Measurements from ENCODE around the gene GMPS.

Gene GMPS

DNA sequence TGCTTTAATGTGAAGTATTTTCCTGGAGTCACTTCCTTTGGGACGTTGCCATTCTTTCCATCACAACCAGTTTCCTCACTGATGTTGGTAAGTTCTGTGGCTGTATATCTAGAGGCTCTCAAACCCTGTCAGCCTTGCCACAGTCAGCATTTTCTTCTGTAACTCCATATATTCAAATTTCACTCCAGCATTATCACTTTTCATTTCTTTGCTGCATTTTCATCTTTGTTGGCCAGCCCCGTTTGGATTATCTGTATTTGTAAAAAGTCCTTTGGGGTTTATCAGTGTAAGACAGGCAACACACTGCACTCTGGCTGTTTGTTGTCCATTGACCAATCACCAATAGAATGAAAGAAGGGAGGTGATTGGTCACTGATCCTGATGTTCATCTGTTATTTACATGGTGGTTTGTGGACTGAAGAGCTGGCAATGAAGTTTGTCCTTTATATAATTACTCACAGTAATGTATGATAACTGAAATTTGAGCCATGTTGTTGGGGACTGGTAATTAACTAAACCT is 20.3 kb downstream of the GMPS start:
- no peaks in the 10 kb centered on the region for H3K9me3 ChIP-seq (ENCODE audit: control insufficient read depth in 2 of 2, low read length in 2 of 2)
- H3K4me1 ChIP-seq (ENCODE audit: control insufficient read depth in 2 of 2, insufficient read depth in 2 of 2, low read length in 2 of 2): no peaks in the 10 kb centered on the region
- H3K27ac ChIP-seq (ENCODE audit: low read depth in 2 of 2, low read length in 2 of 2): no peak overlapping the region
- peaks cover 0 to 4% of the 10 kb centered on the region in 2 donors for H3K36me3 ChIP-seq (ENCODE audit: control insufficient read depth in 2 of 2, insufficient read depth in 2 of 2, low read length in 2 of 2)
- no peak overlapping the region for H3K4me3 ChIP-seq (ENCODE audit: low read length in 2 of 2)
- H3K27me3 ChIP-seq (ENCODE audit: control insufficient read depth in 2 of 2, insufficient read depth in 2 of 2, low read length in 2 of 2): no peaks in the 10 kb centered on the region
- H3K9ac ChIP-seq (ENCODE audit: low read depth in 1 of 2, low read length in 2 of 2): no peak overlapping the region

DNA sequence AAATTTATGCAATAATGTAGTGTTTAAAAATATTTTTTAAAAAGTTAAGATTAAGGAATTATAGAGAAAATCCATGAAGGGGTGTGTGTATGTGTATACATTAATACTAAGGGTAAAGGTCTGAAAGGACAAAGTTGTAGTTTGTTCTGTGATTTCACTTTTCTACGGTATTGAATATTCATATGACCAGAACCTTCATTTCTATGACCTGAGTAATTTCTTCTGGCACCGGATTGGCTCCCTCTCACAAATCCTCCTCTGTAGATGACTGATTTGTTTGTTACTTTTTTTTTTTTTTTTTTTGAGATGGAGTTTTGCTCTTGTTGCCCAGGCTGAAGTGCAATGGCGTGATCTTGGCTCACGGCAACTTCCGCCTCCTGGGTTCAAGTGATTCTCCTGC is 20.9 kb downstream of the GMPS start:
- H3K4me1 ChIP-seq (ENCODE audit: control insufficient read depth in 2 of 2, insufficient read depth in 2 of 2, low read length in 2 of 2): no peaks in the 10 kb centered on the region
- no peaks in the 10 kb centered on the region for H3K27me3 ChIP-seq (ENCODE audit: control insufficient read depth in 2 of 2, insufficient read depth in 2 of 2, low read length in 2 of 2)
- no peak overlapping the region for H3K9ac ChIP-seq (ENCODE audit: low read depth in 1 of 2, low read length in 2 of 2)
- H3K9me3 ChIP-seq (ENCODE audit: control insufficient read depth in 2 of 2, low read length in 2 of 2): no peaks in the 10 kb centered on the region
- H3K36me3 ChIP-seq (ENCODE audit: control insufficient read depth in 2 of 2, insufficient read depth in 2 of 2, low read length in 2 of 2): peaks cover 0 to 4% of the 10 kb centered on the region in 2 donors
- H3K4me3 ChIP-seq (ENCODE audit: low read length in 2 of 2): no peak overlapping the region
- no peak overlapping the region for H3K27ac ChIP-seq (ENCODE audit: low read depth in 2 of 2, low read length in 2 of 2)

DNA sequence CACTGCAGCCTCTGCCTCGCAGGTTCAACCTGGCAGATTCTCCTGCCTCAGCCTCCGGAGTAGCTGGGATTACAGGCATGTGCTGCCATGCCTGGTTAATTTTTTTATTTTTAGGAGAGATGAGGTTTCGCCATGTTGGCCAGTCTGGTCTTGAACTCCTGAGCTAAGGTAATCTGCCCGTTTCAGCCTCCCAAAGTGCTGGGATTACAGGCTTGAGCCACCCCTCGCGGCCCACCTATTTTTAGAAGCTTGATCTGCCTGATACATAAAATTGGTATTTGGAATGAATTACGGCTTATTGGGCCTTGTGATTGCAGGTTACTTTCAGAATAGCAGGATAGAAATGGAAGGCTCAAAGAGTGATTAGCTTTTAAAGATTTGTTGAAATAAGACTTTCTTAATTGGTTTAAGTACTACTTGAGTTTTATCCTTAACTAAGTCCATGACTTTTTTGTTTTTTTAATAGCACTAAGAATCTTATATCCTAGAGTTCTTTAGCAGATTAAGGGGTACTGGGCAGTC is 25.0 kb downstream of the GMPS start:
- H3K9me3 ChIP-seq (ENCODE audit: control insufficient read depth in 2 of 2, low read length in 2 of 2): no peaks in the 10 kb centered on the region
- H3K4me1 ChIP-seq (ENCODE audit: control insufficient read depth in 2 of 2, insufficient read depth in 2 of 2, low read length in 2 of 2): no peaks in the 10 kb centered on the region
- H3K9ac ChIP-seq (ENCODE audit: low read depth in 1 of 2, low read length in 2 of 2): no peak overlapping the region
- no peak overlapping the region for H3K27ac ChIP-seq (ENCODE audit: low read depth in 2 of 2, low read length in 2 of 2)
- H3K27me3 ChIP-seq (ENCODE audit: control insufficient read depth in 2 of 2, insufficient read depth in 2 of 2, low read length in 2 of 2): no peaks in the 10 kb centered on the region
- peaks cover 20 to 25% of the 10 kb centered on the region in 2 donors for H3K36me3 ChIP-seq (ENCODE audit: control insufficient read depth in 2 of 2, insufficient read depth in 2 of 2, low read length in 2 of 2)
- H3K4me3 ChIP-seq (ENCODE audit: low read length in 2 of 2): no peak overlapping the region

DNA sequence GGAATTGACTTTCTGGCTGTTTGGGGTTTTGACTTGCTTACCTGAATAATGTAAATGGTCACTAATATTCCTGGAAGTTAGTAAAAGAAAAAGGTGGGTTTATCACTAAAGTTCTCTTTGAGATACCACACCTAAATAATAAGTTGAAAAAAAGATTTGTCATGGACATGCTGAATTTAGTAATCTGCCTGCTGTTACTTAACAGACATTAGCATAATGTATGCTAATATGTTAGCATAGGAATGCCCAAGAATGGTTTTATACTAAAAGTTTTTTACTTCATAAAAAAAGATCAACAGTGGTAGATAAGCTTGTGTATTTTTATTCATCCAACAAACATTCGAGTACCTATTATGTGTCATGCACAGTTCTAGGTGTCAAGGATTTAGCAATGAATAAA is 36.5 kb downstream of the GMPS start:
- Histone ChIP-seq H3K27me3 (ENCODE audit: control insufficient read depth in 2 of 2, insufficient read depth in 2 of 2, low read length in 2 of 2) (no peaks in the 10 kb centered on the region), H3K4me3 (ENCODE audit: low read length in 2 of 2) (no peak overlapping the region), H3K36me3 (ENCODE audit: control insufficient read depth in 2 of 2, insufficient read depth in 2 of 2, low read length in 2 of 2) (peaks cover 9 to 13% of the 10 kb centered on the region in 2 donors)

DNA sequence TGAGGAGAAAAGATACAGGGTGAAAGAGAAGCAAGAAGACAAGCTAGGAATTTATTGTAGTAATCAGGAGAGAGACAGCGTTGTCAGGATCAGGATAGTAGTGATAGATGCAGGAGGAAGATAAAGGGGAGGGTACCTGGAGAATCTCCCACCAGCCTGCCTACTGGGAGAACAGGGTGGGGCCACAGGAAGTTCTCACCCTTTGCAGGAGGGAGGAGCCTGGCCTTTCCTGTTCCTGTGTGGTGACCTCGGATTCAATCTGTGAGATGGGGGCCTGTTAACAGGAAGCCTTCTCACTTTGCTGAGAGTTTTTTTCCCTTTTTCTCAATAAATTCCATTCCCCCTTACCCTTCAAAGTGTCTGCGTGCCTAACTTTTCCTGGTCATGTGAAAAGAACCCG is 37.6 kb downstream of the GMPS start:
- Histone ChIP-seq H3K4me3 (ENCODE audit: low read length in 2 of 2) (no peak overlapping the region), H3K4me1 (ENCODE audit: control insufficient read depth in 2 of 2, insufficient read depth in 2 of 2, low read length in 2 of 2) (no peaks in the 10 kb centered on the region), H3K9me3 (ENCODE audit: control insufficient read depth in 2 of 2, low read length in 2 of 2) (no peaks in the 10 kb centered on the region), H3K27ac (ENCODE audit: low read depth in 2 of 2, low read length in 2 of 2) (no peak overlapping the region), H3K27me3 (ENCODE audit: control insufficient read depth in 2 of 2, insufficient read depth in 2 of 2, low read length in 2 of 2) (no peaks in the 10 kb centered on the region), H3K36me3 (ENCODE audit: control insufficient read depth in 2 of 2, insufficient read depth in 2 of 2, low read length in 2 of 2) (peaks cover 11 to 15% of the 10 kb centered on the region in 2 donors), H3K9ac (ENCODE audit: low read depth in 1 of 2, low read length in 2 of 2) (no peak overlapping the region)

More for the DNA sequence above, 36.5 kb downstream of the GMPS start:
- Histone ChIP-seq H3K27ac (ENCODE audit: low read depth in 2 of 2, low read length in 2 of 2) (no peak overlapping the region), H3K4me1 (ENCODE audit: control insufficient read depth in 2 of 2, insufficient read depth in 2 of 2, low read length in 2 of 2) (no peaks in the 10 kb centered on the region), H3K9me3 (ENCODE audit: control insufficient read depth in 2 of 2, low read length in 2 of 2) (no peaks in the 10 kb centered on the region), H3K9ac (ENCODE audit: low read depth in 1 of 2, low read length in 2 of 2) (no peak overlapping the region)

DNA sequence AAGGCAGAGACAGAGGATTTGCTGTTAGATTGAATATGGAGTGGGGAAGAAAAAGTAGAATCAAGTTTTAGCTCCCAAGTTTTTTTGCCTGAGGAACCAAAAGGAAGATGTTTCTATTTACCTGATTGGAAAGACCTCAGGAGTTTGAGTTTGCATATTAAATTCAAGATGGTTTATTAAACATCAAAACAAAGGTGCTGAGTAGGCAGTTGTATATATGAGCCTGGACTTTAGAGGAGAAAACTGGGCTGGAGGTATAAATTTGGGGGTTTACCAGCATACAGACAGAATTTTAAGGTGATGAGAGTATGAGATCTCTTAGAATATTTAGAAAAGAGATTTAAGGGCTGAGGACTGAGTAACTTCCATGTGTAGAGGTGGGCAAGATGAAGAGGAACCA is 38.2 kb downstream of the GMPS start:
- Histone ChIP-seq H3K36me3 (ENCODE audit: control insufficient read depth in 2 of 2, insufficient read depth in 2 of 2, low read length in 2 of 2) (peaks cover 9 to 15% of the 10 kb centered on the region in 2 donors), H3K4me1 (ENCODE audit: control insufficient read depth in 2 of 2, insufficient read depth in 2 of 2, low read length in 2 of 2) (no peaks in the 10 kb centered on the region), H3K27ac (ENCODE audit: low read depth in 2 of 2, low read length in 2 of 2) (no peak overlapping the region), H3K27me3 (ENCODE audit: control insufficient read depth in 2 of 2, insufficient read depth in 2 of 2, low read length in 2 of 2) (no peaks in the 10 kb centered on the region), H3K9me3 (ENCODE audit: control insufficient read depth in 2 of 2, low read length in 2 of 2) (no peaks in the 10 kb centered on the region), H3K4me3 (ENCODE audit: low read length in 2 of 2) (no peak overlapping the region), H3K9ac (ENCODE audit: low read depth in 1 of 2, low read length in 2 of 2) (no peak overlapping the region)

DNA sequence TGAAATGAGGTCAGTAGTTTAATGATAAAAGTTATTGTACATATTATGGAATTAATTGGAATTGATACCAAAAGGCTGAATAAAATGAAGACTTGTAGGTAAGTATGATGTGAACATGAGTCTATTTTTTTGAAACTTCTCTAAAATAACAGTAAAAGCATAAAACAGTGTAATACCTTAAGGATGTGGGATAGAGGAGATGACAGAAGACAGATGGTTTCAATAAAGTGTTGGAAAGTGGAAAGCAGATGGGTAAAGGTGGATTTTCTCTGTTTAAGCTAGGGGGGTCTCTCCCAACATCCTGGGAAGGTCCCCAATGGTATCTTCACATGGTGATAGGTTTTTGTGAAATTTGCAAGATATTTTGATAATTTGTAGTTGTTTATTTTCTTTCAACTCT is 41.6 kb downstream of the GMPS start:
- Histone ChIP-seq H3K36me3 (ENCODE audit: control insufficient read depth in 2 of 2, insufficient read depth in 2 of 2, low read length in 2 of 2) (peaks cover 19 to 25% of the 10 kb centered on the region in 2 donors), H3K27me3 (ENCODE audit: control insufficient read depth in 2 of 2, insufficient read depth in 2 of 2, low read length in 2 of 2) (no peaks in the 10 kb centered on the region)

DNA sequence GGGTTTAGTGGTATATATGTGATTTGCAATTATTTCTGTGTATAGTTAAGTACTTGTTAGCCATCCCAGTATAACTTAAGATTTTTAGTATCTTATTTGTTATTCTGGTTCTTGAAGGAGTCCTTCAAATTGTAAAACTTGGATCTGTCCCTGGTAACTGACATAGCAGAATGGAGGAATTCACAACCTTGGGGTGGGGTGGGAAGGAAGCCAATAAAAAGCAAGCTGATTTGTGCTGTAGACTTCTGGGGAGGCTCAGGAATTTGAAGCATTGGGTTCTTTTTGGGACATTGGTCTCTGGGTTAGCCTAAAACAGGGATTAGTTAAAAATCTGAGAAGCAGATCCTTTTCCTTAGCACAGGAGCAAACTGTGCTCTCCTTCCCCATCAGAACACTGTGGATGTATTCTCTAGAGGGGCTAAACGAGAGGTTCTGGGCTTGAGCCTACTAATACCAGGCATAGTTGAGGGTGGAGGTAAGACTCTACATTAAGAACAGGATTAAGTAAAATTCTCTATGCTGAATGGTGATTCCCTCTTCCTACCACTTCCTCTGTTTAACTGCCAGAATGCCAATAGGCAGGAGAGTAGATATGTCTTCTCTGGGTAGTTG is 42.2 kb downstream of the GMPS start:
- no peaks in the 10 kb centered on the region for H3K9me3 ChIP-seq (ENCODE audit: control insufficient read depth in 2 of 2, low read length in 2 of 2)
- no peaks in the 10 kb centered on the region for H3K4me1 ChIP-seq (ENCODE audit: control insufficient read depth in 2 of 2, insufficient read depth in 2 of 2, low read length in 2 of 2)
- no peak overlapping the region for H3K27ac ChIP-seq (ENCODE audit: low read depth in 2 of 2, low read length in 2 of 2)

More for the DNA sequence above, 41.6 kb downstream of the GMPS start:
- H3K9ac ChIP-seq (ENCODE audit: low read depth in 1 of 2, low read length in 2 of 2): no peak overlapping the region
- H3K4me1 ChIP-seq (ENCODE audit: control insufficient read depth in 2 of 2, insufficient read depth in 2 of 2, low read length in 2 of 2): no peaks in the 10 kb centered on the region
- H3K4me3 ChIP-seq (ENCODE audit: low read length in 2 of 2): no peak overlapping the region
- H3K27ac ChIP-seq (ENCODE audit: low read depth in 2 of 2, low read length in 2 of 2): no peak overlapping the region
- no peaks in the 10 kb centered on the region for H3K9me3 ChIP-seq (ENCODE audit: control insufficient read depth in 2 of 2, low read length in 2 of 2)

DNA sequence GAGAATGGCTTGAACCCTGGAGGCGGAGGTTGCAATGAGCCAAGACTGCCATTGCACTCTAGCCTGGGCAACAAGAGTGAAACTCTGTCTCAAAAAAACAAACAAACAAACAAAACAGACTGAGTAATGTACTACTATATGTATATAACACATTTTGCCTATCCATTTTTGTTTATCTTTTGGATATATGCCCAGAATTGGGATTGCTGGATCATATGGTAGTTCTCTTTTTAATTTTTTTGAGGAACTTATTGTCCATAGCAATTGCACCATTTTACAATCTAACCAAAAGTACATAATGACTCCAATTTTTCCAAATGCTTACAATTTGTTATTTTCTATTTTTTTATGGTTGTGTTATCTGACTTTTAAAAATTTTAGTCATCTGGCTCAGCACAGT is 47.3 kb downstream of the GMPS start:
- H3K4me3 ChIP-seq (ENCODE audit: low read length in 2 of 2): no peak overlapping the region
- no peak overlapping the region for H3K9ac ChIP-seq (ENCODE audit: low read depth in 1 of 2, low read length in 2 of 2)
- peaks cover 28 to 29% of the 10 kb centered on the region in 2 donors for H3K36me3 ChIP-seq (ENCODE audit: control insufficient read depth in 2 of 2, insufficient read depth in 2 of 2, low read length in 2 of 2)
- H3K27me3 ChIP-seq (ENCODE audit: control insufficient read depth in 2 of 2, insufficient read depth in 2 of 2, low read length in 2 of 2): no peaks in the 10 kb centered on the region
- no peaks in the 10 kb centered on the region for H3K4me1 ChIP-seq (ENCODE audit: control insufficient read depth in 2 of 2, insufficient read depth in 2 of 2, low read length in 2 of 2)
- no peak overlapping the region for H3K27ac ChIP-seq (ENCODE audit: low read depth in 2 of 2, low read length in 2 of 2)
- no peaks in the 10 kb centered on the region for H3K9me3 ChIP-seq (ENCODE audit: control insufficient read depth in 2 of 2, low read length in 2 of 2)

More for the DNA sequence above, 42.2 kb downstream of the GMPS start:
- H3K9ac ChIP-seq (ENCODE audit: low read depth in 1 of 2, low read length in 2 of 2): no peak overlapping the region
- peaks cover 22 to 29% of the 10 kb centered on the region in 2 donors for H3K36me3 ChIP-seq (ENCODE audit: control insufficient read depth in 2 of 2, insufficient read depth in 2 of 2, low read length in 2 of 2)
- H3K4me3 ChIP-seq (ENCODE audit: low read length in 2 of 2): no peak overlapping the region
- no peaks in the 10 kb centered on the region for H3K27me3 ChIP-seq (ENCODE audit: control insufficient read depth in 2 of 2, insufficient read depth in 2 of 2, low read length in 2 of 2)

DNA sequence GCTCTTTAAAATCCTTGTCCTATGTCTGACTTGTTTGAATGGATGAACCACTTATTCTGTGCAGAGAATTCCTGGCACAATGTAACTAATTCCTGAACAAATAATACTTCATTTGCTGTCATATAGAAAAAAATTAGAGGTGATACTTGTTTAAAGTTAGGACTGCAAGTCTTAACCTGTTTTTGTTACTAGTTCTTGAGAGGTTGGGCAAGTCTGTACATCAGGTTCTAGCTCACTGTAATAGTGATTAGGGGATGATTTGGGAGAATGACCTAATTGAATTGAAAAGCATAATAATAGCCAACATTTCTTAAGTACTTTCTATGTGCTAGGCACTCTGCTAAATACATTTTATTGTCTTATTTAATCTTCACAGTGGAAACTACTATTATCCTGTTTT is 49.3 kb downstream of the GMPS start:
- H3K9me3 ChIP-seq (ENCODE audit: control insufficient read depth in 2 of 2, low read length in 2 of 2): no peaks in the 10 kb centered on the region
- no peaks in the 10 kb centered on the region for H3K4me1 ChIP-seq (ENCODE audit: control insufficient read depth in 2 of 2, insufficient read depth in 2 of 2, low read length in 2 of 2)
- H3K27ac ChIP-seq (ENCODE audit: low read depth in 2 of 2, low read length in 2 of 2): no peak overlapping the region
- H3K9ac ChIP-seq (ENCODE audit: low read depth in 1 of 2, low read length in 2 of 2): no peak overlapping the region
- H3K4me3 ChIP-seq (ENCODE audit: low read length in 2 of 2): no peak overlapping the region
- H3K27me3 ChIP-seq (ENCODE audit: control insufficient read depth in 2 of 2, insufficient read depth in 2 of 2, low read length in 2 of 2): no peaks in the 10 kb centered on the region
- peaks cover 26 to 34% of the 10 kb centered on the region in 2 donors for H3K36me3 ChIP-seq (ENCODE audit: control insufficient read depth in 2 of 2, insufficient read depth in 2 of 2, low read length in 2 of 2)
